GM10266 (cell line): Measurements from ENCODE around the gene CFAP210.
"Not testable (repeated sequence)": the region's sequence is repeated elsewhere in the genome, so short reads cannot be mapped to it uniquely, and the experiment has no call there.

ENCODE experiments used
- DNase-seq: peaks from one replicate; pipeline ENCODE4 v3.0.0; 2012; ENCODE audit errors: extremely low spot score
- CTCF ChIP-seq: IDR thresholded peaks from 2 replicates; pipeline ENCODE4 v1.5.1; 2012; ENCODE audit warnings: mild to moderate bottlenecking, low read depth; ENCODE audit not compliant: control insufficient read depth, insufficient read depth; ENCODE audit errors: missing control alignments

Gene CFAP210

GRCh38 chr2:169711751-169712509, 17.7 kb upstream of the CFAP210 start:
- no peak for DNase-seq
- TF ChIP-seq CTCF: no peak

DNA sequence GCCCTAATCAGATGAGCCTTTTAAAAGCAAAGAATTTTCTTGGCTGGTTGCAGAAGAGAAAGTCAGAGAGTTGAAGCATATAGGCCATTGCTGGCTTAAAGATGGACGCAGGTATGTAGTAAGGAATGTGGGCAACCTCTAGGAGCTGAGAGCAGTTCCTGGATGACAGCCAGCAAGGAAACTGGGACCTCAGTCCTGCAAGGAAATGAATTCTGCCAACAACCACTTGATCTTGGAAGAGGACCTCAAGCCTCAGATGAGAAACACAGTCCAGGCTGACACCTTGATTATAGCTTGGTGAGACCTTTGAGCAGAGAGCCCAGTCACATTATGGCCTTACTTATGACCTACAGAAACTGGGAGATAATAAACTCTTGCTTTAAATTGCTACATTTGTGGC, 15.8 kb upstream of the CFAP210 start:
- DNase-seq: no peak
- TF ChIP-seq CTCF: no peak

DNA sequence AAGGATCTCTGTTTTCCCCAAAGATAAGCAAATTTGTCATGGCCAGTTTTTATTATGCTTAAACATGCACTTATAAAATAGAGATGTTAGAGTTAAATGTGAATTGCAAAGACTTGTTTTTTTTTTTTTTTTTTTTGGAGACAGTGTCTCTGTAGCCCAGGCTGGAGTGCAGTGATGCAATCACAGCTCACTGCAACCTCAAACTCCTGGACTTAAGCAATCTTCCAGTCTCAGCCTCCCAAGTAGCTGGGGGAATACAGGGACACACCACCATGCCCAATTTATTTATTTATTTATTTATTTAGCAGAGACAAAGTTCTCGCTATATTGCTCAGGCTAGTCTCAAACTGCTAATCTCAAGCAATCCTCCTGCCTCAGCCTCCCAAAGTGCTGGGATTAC, 15.1 kb upstream of the CFAP210 start:
- no peak for DNase-seq
- TF ChIP-seq CTCF: no peak

DNA sequence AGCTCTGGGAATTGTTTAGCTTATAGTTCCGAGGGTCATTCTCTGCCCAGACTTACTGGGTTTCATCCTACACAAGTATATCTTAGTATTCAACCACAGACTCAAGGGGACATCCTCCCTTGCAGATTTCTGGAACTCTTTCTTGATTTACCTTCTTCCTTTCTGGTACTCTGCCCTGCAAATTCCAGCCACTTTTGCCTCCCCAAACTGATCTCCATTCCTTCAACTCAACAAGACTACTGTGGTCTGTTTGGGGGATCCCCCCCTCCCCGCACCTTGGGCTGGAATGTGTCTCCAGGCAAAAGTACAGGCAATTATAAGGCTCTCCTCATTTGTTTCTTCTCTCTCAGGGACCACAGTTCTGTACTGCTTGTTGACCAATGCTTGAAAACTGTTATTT, 13.4 kb upstream of the CFAP210 start:
- no peak for DNase-seq
- TF ChIP-seq CTCF: no peak

DNA sequence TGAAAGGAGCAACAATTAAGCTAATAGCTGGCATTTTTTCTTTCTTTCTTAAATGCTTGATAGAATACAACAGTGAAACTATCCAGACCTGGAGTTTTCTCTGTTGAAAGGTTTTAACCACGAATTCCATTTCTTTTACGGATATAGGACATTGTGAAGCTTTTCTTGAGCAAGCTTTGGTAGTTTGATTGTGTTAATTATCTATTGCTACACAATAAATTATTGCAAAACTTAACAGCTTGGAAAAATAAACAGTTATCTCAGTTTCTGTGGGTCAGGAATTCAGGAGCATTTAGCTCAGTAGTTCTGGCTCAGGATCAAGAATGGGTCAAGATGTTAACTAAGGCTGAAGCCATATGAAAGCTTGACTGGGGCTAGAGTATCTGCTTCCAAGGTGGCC, 11.7 kb upstream of the CFAP210 start:
- TF ChIP-seq CTCF: no peak
- no peak for DNase-seq

DNA sequence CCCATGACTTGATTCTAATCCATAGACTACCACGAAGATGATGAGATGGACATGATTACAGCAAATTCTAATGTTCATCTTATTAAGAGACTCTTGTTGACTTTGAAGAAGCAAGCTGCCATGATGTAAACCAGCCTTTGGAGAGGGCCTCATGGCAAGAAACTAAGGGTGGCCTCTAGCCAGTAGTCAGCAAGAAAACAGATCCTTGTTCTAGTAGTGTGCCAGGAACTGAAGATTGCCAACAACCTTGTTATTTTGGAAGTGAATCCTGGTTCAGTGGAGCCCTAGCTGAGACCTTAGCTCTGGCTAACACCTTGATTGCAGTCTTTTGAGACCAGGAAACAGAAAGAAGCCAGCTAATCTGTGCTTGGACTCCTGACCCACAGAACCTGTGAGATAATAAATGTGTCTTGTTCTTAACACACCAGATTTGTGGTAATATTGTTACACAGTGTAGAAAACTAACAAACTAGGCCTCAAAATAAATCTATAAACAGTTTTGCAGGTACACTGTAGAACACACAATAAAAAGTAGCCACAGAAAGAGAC, 10.0 kb upstream of the CFAP210 start:
- DNase-seq: no peak
- TF ChIP-seq CTCF: no peak

GRCh38 chr2:169702996-169703395, 8.8 kb upstream of the CFAP210 start:
- TF ChIP-seq CTCF: no peak
- no peak for DNase-seq

DNA sequence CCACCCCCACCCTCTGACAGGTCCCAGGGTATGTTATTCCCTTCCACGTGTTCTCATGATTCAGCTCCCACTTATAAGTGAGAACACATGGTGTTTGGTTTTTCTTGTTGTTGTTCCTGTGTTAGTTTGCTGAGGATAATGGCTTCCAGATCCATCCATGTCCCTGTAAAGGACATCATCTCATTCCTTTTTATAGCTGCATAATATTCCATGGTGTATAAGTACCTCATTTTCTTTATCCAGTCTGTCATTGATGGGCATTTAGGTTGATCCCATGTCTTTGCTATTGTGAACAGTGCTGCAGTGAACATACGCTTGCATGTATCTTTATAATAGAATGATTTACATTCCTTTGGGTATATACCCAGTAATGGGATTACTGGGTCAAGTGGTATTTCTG, 5.0 kb upstream of the CFAP210 start:
- not testable (repeated sequence) for DNase-seq
